HEK293T (cell line): ENCODE results near the gene DCTN5.

Experiments
- CTCF ChIA-PET: fragments of 350-600 bp; formaldehyde crosslinking; extraction: SDS; loops from one replicate; lab custom pipeline; 2021; ENCODE audit warnings: antibody characterized with exemption, inconsistent platforms; lab: Yijun Ruan, JAX
- POLR2A ChIA-PET: fragments of 350-600 bp; formaldehyde crosslinking; extraction: SDS; loops from one replicate; lab custom pipeline; 2020; ENCODE audit warnings: antibody characterized with exemption, inconsistent platforms; lab: Yijun Ruan, JAX
- DNase-seq: peaks from one replicate; pipeline ENCODE4 v3.0.0; 2012; ENCODE audit warnings: mixed read lengths; ENCODE audit errors: extremely low spot score
- ARNT ChIP-seq: fragments of 450-650 bp; IDR thresholded peaks from 2 replicates; pipeline ENCODE4 v1.6.1; 2017; ENCODE audit warnings: mild to moderate bottlenecking
- BHLHE40 ChIP-seq: fragments of 450-650 bp; IDR thresholded peaks from 2 replicates; pipeline ENCODE4 v1.6.1; 2016; ENCODE audit warnings: mild to moderate bottlenecking, moderate library complexity, borderline replicate concordance
- CTBP1 ChIP-seq: fragments of 450-650 bp; IDR thresholded peaks from 2 replicates; pipeline ENCODE4 v1.6.1; 2016; ENCODE audit warnings: borderline replicate concordance
- ELF4 ChIP-seq: fragments of 450-650 bp; IDR thresholded peaks from 2 replicates; pipeline ENCODE4 v1.6.1; 2017; ENCODE audit warnings: antibody characterized with exemption
- FOXA1 ChIP-seq: fragments of 450-650 bp; IDR thresholded peaks from 2 replicates; pipeline ENCODE4 v1.6.1; 2016; ENCODE audit warnings: mild to moderate bottlenecking
- FOXK2 ChIP-seq: fragments of 450-650 bp; IDR thresholded peaks from 2 replicates; pipeline ENCODE4 v1.6.1; 2016; ENCODE audit warnings: mild to moderate bottlenecking
- FOXM1 ChIP-seq: fragments of 450-650 bp; IDR thresholded peaks from 2 replicates; pipeline ENCODE4 v1.6.1; 2017; ENCODE audit warnings: mild to moderate bottlenecking, borderline replicate concordance
- HDGF ChIP-seq: fragments of 450-650 bp; IDR thresholded peaks from 2 replicates; pipeline ENCODE4 v1.6.1; 2017; ENCODE audit warnings: antibody characterized with exemption, borderline replicate concordance
- L3MBTL2 ChIP-seq: fragments of 450-650 bp; conservative IDR thresholded peaks from 2 replicates; pipeline ENCODE4 v1.6.1; 2016; ENCODE audit warnings: mild to moderate bottlenecking
- LEF1 ChIP-seq: fragments of 450-650 bp; IDR thresholded peaks from 2 replicates; pipeline ENCODE4 v1.6.1; 2017; ENCODE audit warnings: mild to moderate bottlenecking, borderline replicate concordance
- NFRKB ChIP-seq: fragments of 450-650 bp; IDR thresholded peaks from 2 replicates; pipeline ENCODE4 v1.6.1; 2016; ENCODE audit warnings: mild to moderate bottlenecking, moderate library complexity
- SP1 ChIP-seq: fragments of 450-650 bp; IDR thresholded peaks from 2 replicates; pipeline ENCODE4 v1.6.1; 2017
- SUZ12 ChIP-seq: fragments of 450-650 bp; IDR thresholded peaks from 2 replicates; pipeline ENCODE4 v1.6.1; 2016; ENCODE audit warnings: mild to moderate bottlenecking
- TARDBP ChIP-seq: fragments of 450-650 bp; IDR thresholded peaks from 2 replicates; pipeline ENCODE4 v1.6.1; 2016
- ZNF384 ChIP-seq: fragments of 450-650 bp; IDR thresholded peaks from 2 replicates; pipeline ENCODE4 v1.6.1; 2016
- TF ChIP-seq, protein P1 (sequence below): fragments of 450-650 bp; IDR thresholded peaks from 2 replicates; pipeline ENCODE4 v1.6.1; 2016

The DCTN5 gene

DNA sequence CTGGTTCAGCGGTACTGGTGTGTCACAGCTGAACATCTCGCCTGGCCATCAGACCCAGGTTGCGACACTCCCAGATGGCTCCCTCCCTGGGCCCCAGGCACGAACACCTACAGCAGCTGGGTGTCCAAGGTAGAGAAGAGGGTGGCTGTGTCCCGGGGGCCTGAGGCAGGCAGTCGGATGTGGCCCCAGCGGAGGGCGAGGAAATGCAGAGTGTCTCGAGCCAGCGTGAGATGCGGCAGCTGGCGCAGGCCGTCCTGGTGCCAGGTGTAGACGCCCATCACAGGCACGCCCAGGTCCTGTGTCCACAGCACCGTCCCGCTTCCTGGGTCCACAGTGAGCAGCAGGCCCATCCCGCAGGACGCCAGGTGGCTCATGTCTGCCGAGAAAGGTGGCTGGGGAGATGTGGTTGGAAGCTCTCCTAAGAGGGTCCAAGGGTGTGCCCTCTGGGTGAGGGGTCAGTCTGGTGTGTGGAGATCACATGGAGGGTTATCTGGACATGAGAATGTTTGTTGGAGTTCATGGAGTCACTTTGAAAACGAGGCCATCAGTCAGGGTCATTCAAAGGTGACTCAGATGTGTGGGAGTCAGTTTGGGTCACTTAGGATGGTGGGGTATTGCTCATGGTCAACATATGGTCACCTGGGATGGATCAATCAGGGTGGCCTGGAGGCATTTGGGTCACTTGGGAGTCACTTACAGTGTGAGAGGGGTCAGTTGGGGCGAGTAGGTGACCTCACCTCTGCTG, 63.7 kb downstream of the DCTN5 start:
- DNase-seq, result no peak
- CTCF ChIA-PET, result no interaction called here
- POLR2A ChIA-PET, result no interaction called here
- TF ChIP-seq FOXA1, result no peak
- no peak for TF ChIP-seq SP1
- TF ChIP-seq ELF4, result no peak
- TF ChIP-seq FOXK2, result no peak
- no peak for TF ChIP-seq HDGF
- no peak for TF ChIP-seq L3MBTL2
- no peak for TF ChIP-seq CTBP1
- TF ChIP-seq ARNT, result no peak
- TF ChIP-seq ZNF384, result no peak
- no peak for TF ChIP-seq TARDBP
- no peak for TF ChIP-seq FOXM1
- TF ChIP-seq, protein P1, sequence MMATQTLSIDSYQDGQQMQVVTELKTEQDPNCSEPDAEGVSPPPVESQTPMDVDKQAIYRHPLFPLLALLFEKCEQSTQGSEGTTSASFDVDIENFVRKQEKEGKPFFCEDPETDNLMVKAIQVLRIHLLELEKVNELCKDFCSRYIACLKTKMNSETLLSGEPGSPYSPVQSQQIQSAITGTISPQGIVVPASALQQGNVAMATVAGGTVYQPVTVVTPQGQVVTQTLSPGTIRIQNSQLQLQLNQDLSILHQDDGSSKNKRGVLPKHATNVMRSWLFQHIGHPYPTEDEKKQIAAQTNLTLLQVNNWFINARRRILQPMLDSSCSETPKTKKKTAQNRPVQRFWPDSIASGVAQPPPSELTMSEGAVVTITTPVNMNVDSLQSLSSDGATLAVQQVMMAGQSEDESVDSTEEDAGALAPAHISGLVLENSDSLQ, result no peak
- no peak for TF ChIP-seq BHLHE40
- TF ChIP-seq LEF1, result no peak
- no peak for TF ChIP-seq SUZ12
- no peak for TF ChIP-seq NFRKB

DNA sequence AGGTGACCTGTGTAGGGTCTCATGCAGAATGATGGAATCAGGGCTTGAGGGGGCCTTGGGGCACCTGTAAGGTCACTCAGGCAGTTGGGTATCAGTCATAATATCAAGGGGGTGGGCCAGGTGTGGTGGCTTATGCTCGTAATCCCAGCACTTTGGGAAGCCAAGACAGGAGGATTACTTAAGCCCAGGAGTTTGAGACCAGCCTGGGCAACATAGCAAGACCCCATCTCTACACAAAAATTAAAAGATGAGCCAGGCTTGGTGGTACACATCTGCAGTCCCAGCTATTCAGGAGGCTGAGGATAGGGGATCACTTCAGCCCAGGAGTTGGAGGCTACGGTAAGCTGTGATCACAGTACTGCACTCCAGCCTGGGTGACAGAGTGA, 64.2 kb downstream of the DCTN5 start:
- DNase-seq, result no peak
- ChIA-PET CTCF (no interaction called here), POLR2A (no interaction called here)
- TF ChIP-seq ARNT, result no peak
- no peak for TF ChIP-seq ZNF384
- TF ChIP-seq FOXA1, result no peak
- no peak for TF ChIP-seq ELF4
- TF ChIP-seq, protein P1, result no peak
- TF ChIP-seq NFRKB, result no peak

DNA sequence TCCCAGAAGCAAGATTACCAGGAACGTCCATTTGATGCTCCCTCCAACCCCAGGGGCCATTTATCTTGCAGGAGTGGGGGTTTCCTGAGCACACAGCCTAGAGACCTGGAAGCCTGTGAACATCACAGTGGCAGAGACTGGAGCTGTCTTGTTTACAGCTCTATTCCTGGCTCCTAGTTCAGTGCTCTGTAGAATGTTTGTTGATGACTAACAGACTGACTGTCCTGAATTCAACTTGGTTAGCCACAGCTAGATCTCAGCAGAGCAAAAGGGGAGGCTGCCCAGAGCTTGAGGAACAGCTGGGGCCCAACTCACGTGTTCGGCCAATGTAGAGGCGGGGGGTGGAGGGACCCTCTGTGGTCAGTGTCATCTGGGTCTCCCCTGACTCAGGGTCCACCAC, 65.2 kb downstream of the DCTN5 start:
- no peak for TF ChIP-seq FOXK2
- no peak for TF ChIP-seq FOXM1
- no peak for TF ChIP-seq L3MBTL2
- TF ChIP-seq NFRKB, result no peak
- no peak for TF ChIP-seq ARNT
- no peak for TF ChIP-seq ZNF384
- no peak for TF ChIP-seq CTBP1
- no peak for TF ChIP-seq SP1
- TF ChIP-seq TARDBP, result no peak
- no peak for TF ChIP-seq LEF1
- TF ChIP-seq HDGF, result no peak
- TF ChIP-seq BHLHE40, result no peak
- TF ChIP-seq SUZ12, result no peak
- POLR2A ChIA-PET, result no interaction called here
- CTCF ChIA-PET, result no interaction called here
- no peak for DNase-seq

DNA sequence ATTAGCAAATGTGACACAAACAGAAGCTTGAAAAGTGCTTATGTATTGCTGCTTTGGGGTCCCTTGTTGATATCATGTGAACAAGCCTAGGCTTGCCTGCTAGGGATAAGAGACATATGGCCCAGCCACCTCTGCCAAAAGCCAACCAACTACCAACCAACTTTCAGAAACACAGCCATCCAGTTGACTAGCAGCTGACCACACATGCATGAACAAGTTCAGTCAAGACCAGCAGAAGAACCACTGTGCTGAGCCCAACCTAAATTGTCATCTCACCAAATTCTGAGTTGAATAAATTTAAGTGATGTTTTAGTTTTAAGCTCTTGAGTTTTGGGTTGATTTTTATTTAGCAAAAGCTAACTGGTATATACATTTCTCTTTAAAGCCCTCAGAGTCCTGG, 68.3 kb downstream of the DCTN5 start:
- no peak for DNase-seq
- ChIA-PET CTCF (no interaction called here), POLR2A (no interaction called here)
- TF ChIP-seq FOXK2 (no peak), ARNT (no peak)

DNA sequence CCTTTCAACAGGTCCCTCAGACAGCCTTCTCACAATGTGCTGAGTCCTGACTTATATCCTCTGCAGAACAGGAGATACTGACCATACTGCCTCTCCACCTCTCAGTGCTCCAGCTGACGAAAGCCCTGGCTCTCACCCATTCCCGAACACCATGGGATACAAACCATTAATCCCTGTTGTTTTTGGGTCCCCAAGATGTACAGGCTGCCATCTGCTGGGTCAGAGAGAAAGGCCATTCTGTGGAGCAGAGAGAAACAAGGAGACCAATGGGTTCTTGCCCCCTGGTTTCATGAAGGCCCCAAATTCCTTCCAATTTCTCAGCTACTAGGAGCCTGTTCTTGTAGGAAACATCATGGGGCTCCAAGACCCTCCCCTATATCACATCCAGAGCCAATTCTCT, 68.7 kb downstream of the DCTN5 start:
- DNase-seq, result no peak
- no peak for TF ChIP-seq BHLHE40
- no peak for TF ChIP-seq TARDBP
- no peak for TF ChIP-seq SUZ12
- no peak for TF ChIP-seq ARNT
- TF ChIP-seq, protein P1, result no peak
- TF ChIP-seq ZNF384, result no peak
- TF ChIP-seq ELF4, result no peak
- TF ChIP-seq HDGF, result no peak
- no peak for TF ChIP-seq FOXK2
- TF ChIP-seq L3MBTL2, result no peak
- TF ChIP-seq CTBP1, result no peak
- no peak for TF ChIP-seq SP1
- TF ChIP-seq LEF1, result no peak
- TF ChIP-seq FOXM1, result no peak
- TF ChIP-seq NFRKB, result no peak
- TF ChIP-seq FOXA1, result no peak
- ChIA-PET POLR2A (no interaction called here), CTCF (no interaction called here)

DNA sequence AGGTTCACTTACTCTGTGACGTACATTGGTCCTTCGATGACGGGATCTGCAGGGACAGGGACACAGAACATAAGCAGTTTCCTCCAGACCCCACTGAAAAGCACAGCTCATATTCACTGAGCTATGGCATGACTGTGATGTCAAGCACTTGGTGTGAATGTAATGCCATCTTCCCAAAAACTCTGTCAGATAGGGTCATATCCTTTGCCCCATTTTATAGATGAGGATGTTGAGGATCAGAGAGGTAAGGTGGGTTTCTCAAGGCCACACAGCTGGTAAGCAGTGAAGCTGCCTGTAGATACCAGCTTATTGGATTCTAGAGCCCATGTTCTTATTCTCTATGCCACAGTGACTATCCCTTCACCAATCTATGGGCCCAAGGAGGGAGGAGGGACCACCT, 69.2 kb downstream of the DCTN5 start:
- no peak for DNase-seq
- POLR2A ChIA-PET, result no interaction called here
- CTCF ChIA-PET, result no interaction called here
- TF ChIP-seq LEF1 (no peak), ARNT (no peak), CTBP1 (no peak), ELF4 (no peak), HDGF (no peak), L3MBTL2 (no peak), FOXK2 (no peak), SUZ12 (no peak), TARDBP (no peak), FOXA1 (no peak), ZNF384 (no peak), NFRKB (no peak), FOXM1 (no peak), SP1 (no peak)
- TF ChIP-seq, protein P1, result no peak
